K562 (cell line): Measurements from ENCODE around the gene PIANP. TPM values are rescaled to one million over a fixed set of nuclear protein-coding genes. Genes with fewer than 3 reads are reported as not detected.

Experiments
- ASH1L ChIP-seq: fragments of 450-650 bp; IDR thresholded peaks from 2 replicates; pipeline ENCODE4 v1.6.1; 2018; ENCODE audit warnings: borderline replicate concordance, mild to moderate bottlenecking, low read depth; ENCODE audit not compliant: partially characterized antibody
- BMI1 ChIP-seq: fragments of 150-350 bp; IDR thresholded peaks from 2 replicates; pipeline ENCODE4 v1.6.1; 2014; ENCODE audit warnings: low read length
- FOS ChIP-seq: IDR thresholded peaks from 3 replicates; pipeline ENCODE4 v1.6.1; 2011; ENCODE audit not compliant: insufficient read length; ENCODE audit errors: extremely low read depth
- FOXA3 ChIP-seq, 2 experiments: fragments of 450-650 bp in 1 of 2; sonication (generic) in 1 of 2; formaldehyde crosslinking; IDR thresholded peaks in 1 of 2; conservative IDR thresholded peaks in 1 of 2; 2 replicates each; pipeline versions ENCODE4 v1.4.0 to v1.8.0; 2020 to 2022; ENCODE audit warnings: mild to moderate bottlenecking in 2 of 2, missing genetic modification reagents in 1 of 2
- FOXK2 ChIP-seq, 2 experiments: fragments of 450-650 bp; IDR thresholded peaks in 1 of 2; conservative IDR thresholded peaks in 1 of 2; 2 replicates each; pipeline ENCODE4 v1.6.1; 2016; ENCODE audit warnings: low read depth in 2 of 2, mild to moderate bottlenecking in 1 of 2
- HDAC6 ChIP-seq: IDR thresholded peaks from 2 replicates; pipeline ENCODE4 v1.6.1; 2012; ENCODE audit warnings: low read depth, mild to moderate bottlenecking, control low read depth, inconsistent platforms, low read length, moderate library complexity
- MCM5 ChIP-seq: fragments of 450-650 bp; IDR thresholded peaks from 2 replicates; pipeline ENCODE4 v1.6.1; 2016; ENCODE audit warnings: low read depth
- MTA2 ChIP-seq: fragments of 450-650 bp; IDR thresholded peaks from 2 replicates; pipeline ENCODE4 v1.6.1; 2016; ENCODE audit warnings: low read depth
- PCBP1 ChIP-seq: fragments of 200-400 bp; formaldehyde crosslinking; IDR thresholded peaks from 2 replicates; pipeline ENCODE4 v1.6.1; 2018; ENCODE audit warnings: mild to moderate bottlenecking, low read depth, low read length; ENCODE audit not compliant: poor library complexity, severe bottlenecking
- PTRF ChIP-seq: fragments of 450-650 bp; IDR thresholded peaks from 2 replicates; pipeline ENCODE4 v1.6.1; 2016; ENCODE audit warnings: mild to moderate bottlenecking, missing genetic modification characterization, missing compliant biosample characterization
- RBM25 ChIP-seq: fragments of 200-400 bp; formaldehyde crosslinking; IDR thresholded peaks from 2 replicates; pipeline ENCODE4 v1.6.1; 2018; ENCODE audit warnings: low read length, low read depth, moderate library complexity; ENCODE audit not compliant: severe bottlenecking
- RBM39 ChIP-seq: fragments of 200-400 bp; formaldehyde crosslinking; optimal IDR thresholded peaks from 2 replicates; pipeline ENCODE3; 2018; ENCODE audit warnings: low read depth, low read length
- polyA plus RNA-seq, 8 experiments: library from polyadenylated mRNA; depleted of rRNA in 4 of 8; stranded (reverse) in 5 of 8; unstranded in 3 of 8; fragments of >200 nt; fragmentation: Nextera tagmentation in 2 of 8; fragmentation: Illumina TruSeq in 1 of 8; extraction: Ambion mirVana in 2 of 8; extraction: Trizol in 1 of 8; gene quantifications; 2 replicates each; pipeline versions ENCODE4 v1.2.1 to v1.2.3, GENCODE V29; 2011 to 2014; ENCODE audit warnings: inconsistent platforms in 1 of 8, missing spikeins in 1 of 8
- total RNA-seq, 7 experiments: library from RNA; depleted of rRNA in 6 of 7; stranded (reverse); fragments of >200 nt in 6 of 7; fragmentation: Illumina TruSeq in 2 of 7; extraction: Trizol in 2 of 7; gene quantifications; 2 replicates each; pipeline versions ENCODE4 v1.2.1 to v1.2.3, GENCODE V29; 2011 to 2021; ENCODE audit warnings: low replicate concordance in 1 of 7
- TF ChIP-seq, protein P1 (sequence below): fragments of 250-450 bp; sonication (Bioruptor Pico); IDR thresholded peaks from 2 replicates; pipeline ENCODE4 v1.9.0; 2021; ENCODE audit warnings: mild to moderate bottlenecking, inconsistent platforms
- TF ChIP-seq, protein P2 (sequence below), 2 experiments: fragments of 450-650 bp; formaldehyde crosslinking in 1 of 2; IDR thresholded peaks; 2 replicates each; pipeline versions ENCODE4 v1.4.0 to v1.6.1; 2014 to 2020; ENCODE audit warnings: mild to moderate bottlenecking in 2 of 2, borderline replicate concordance in 1 of 2, low read depth in 1 of 2
- TF ChIP-seq, protein P3 (sequence below): fragments of 450-650 bp; formaldehyde crosslinking; IDR thresholded peaks from 2 replicates; pipeline ENCODE4 v1.4.0; 2020; ENCODE audit warnings: mild to moderate bottlenecking, moderate library complexity

The PIANP gene
- total and polyA plus RNA-seq, 9 of the 15 experiments (the other 6 are each of a cell fraction or from before 2014, with no cell fraction given), result 0.07 TPM; not detected in 8

DNA sequence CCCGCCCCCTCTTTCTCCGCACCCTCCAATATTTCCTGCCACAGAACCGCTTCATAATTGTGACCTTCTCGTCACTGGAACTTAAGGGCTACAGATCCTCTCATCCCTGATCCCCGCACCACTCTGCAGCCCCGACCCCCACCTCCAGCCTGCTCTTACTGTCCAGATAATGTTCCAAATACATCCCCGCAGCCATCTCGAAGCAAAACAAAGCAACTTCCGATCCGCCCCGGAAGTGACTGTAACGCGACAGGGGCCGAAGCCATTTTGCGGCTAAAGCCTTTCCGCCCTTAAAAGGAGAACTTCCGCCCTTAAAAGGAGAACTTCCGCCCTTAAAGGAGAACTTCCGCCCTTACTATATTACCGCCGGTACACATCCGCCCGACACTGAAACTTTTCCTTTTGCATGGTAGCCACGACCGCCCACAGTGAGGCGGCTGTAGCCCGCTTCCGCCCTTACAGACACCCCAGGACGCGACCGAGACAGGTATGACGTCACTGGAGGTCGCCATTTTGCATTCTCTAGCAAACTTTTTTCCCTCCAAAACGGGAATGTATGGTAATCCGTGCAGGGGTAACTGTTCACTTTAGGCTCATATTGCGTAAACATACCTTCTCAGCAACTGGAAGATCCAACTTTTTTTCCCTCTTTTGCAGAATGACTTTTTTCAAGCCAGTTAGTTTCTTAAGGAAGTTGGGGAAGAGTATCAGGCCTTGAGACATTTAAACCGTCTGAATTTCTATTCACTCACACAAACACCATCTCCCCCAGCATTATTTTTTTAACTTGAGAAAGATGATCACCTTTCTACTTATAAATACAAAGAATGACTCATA lies 37.5 kb downstream of the PIANP start, which contains the start of gene ING4 (continued):
- TF ChIP-seq, protein P1, sequence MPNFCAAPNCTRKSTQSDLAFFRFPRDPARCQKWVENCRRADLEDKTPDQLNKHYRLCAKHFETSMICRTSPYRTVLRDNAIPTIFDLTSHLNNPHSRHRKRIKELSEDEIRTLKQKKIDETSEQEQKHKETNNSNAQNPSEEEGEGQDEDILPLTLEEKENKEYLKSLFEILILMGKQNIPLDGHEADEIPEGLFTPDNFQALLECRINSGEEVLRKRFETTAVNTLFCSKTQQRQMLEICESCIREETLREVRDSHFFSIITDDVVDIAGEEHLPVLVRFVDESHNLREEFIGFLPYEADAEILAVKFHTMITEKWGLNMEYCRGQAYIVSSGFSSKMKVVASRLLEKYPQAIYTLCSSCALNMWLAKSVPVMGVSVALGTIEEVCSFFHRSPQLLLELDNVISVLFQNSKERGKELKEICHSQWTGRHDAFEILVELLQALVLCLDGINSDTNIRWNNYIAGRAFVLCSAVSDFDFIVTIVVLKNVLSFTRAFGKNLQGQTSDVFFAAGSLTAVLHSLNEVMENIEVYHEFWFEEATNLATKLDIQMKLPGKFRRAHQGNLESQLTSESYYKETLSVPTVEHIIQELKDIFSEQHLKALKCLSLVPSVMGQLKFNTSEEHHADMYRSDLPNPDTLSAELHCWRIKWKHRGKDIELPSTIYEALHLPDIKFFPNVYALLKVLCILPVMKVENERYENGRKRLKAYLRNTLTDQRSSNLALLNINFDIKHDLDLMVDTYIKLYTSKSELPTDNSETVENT (CRISPR knock-in tag), result no peak
- peak; percentile 30 to 50; a peak in 1 of 4 replicates for TF ChIP-seq FOXA3 (CRISPR knock-in tag; conservative IDR thresholded peaks at IDR 0.05 in 1 of 2, IDR thresholded peaks at IDR 0.05 in 1 of 2)
- TF ChIP-seq, protein P2, sequence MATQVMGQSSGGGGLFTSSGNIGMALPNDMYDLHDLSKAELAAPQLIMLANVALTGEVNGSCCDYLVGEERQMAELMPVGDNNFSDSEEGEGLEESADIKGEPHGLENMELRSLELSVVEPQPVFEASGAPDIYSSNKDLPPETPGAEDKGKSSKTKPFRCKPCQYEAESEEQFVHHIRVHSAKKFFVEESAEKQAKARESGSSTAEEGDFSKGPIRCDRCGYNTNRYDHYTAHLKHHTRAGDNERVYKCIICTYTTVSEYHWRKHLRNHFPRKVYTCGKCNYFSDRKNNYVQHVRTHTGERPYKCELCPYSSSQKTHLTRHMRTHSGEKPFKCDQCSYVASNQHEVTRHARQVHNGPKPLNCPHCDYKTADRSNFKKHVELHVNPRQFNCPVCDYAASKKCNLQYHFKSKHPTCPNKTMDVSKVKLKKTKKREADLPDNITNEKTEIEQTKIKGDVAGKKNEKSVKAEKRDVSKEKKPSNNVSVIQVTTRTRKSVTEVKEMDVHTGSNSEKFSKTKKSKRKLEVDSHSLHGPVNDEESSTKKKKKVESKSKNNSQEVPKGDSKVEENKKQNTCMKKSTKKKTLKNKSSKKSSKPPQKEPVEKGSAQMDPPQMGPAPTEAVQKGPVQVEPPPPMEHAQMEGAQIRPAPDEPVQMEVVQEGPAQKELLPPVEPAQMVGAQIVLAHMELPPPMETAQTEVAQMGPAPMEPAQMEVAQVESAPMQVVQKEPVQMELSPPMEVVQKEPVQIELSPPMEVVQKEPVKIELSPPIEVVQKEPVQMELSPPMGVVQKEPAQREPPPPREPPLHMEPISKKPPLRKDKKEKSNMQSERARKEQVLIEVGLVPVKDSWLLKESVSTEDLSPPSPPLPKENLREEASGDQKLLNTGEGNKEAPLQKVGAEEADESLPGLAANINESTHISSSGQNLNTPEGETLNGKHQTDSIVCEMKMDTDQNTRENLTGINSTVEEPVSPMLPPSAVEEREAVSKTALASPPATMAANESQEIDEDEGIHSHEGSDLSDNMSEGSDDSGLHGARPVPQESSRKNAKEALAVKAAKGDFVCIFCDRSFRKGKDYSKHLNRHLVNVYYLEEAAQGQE (IDR thresholded peaks at IDR 0.05; ENCODE audit: borderline replicate concordance), result no peak
- TF ChIP-seq, protein P2 (CRISPR knock-in tag; IDR thresholded peaks at IDR 0.05; ENCODE audit: low read depth), result no peak
- no peak for TF ChIP-seq HDAC6
- TF ChIP-seq RBM39, result no peak
- no peak for TF ChIP-seq FOS
- TF ChIP-seq BMI1, result no peak
- no peak for TF ChIP-seq RBM25
- no peak for TF ChIP-seq PCBP1
- no peak for TF ChIP-seq MTA2
- TF ChIP-seq MCM5, result no peak
- no peak for TF ChIP-seq PTRF (tag)
- TF ChIP-seq ASH1L, result peak; percentile 93
- peak; percentile 95 to 97 for TF ChIP-seq FOXK2 (conservative IDR thresholded peaks at IDR 0.05 in 1 of 2, IDR thresholded peaks at IDR 0.05 in 1 of 2; ENCODE audit: low read depth in 2 of 2)
- TF ChIP-seq, protein P3, sequence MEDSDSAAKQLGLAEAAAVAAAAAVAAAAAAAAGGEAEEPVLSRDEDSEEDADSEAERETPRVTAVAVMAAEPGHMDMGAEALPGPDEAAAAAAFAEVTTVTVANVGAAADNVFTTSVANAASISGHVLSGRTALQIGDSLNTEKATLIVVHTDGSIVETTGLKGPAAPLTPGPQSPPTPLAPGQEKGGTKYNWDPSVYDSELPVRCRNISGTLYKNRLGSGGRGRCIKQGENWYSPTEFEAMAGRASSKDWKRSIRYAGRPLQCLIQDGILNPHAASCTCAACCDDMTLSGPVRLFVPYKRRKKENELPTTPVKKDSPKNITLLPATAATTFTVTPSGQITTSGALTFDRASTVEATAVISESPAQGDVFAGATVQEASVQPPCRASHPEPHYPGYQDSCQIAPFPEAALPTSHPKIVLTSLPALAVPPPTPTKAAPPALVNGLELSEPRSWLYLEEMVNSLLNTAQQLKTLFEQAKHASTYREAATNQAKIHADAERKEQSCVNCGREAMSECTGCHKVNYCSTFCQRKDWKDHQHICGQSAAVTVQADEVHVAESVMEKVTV, result no peak
